Measurements from ENCODE around the gene RMI2.

Gene RMI2

GRCh38 chr16:11310634-11310977 lies 34.7 kb upstream of the RMI2 start:
- DNase-seq, result no peak

GRCh38 chr16:11310997-11311561 lies 34.2 kb upstream of the RMI2 start:
- DNase-seq, result no peak

GRCh38 chr16:11312718-11313492 lies 32.4 kb upstream of the RMI2 start:
- peak; percentile 44 for DNase-seq

GRCh38 chr16:11313493-11314308 lies 31.6 kb upstream of the RMI2 start:
- DNase-seq, result no peak

GRCh38 chr16:11314309-11314894 lies 30.9 kb upstream of the RMI2 start:
- DNase-seq, result no peak

- no peak for DNase-seq
Observed at GRCh38 chr16:11315510-11315909, 29.7 kb upstream of the RMI2 start.

- DNase-seq, result no peak
Observed at GRCh38 chr16:11316331-11317015, 28.8 kb upstream of the RMI2 start.

GRCh38 chr16:11318817-11319216 lies 26.4 kb upstream of the RMI2 start:
- no peak for DNase-seq

- no peak for DNase-seq
Observed at GRCh38 chr16:11319529-11320146, 25.6 kb upstream of the RMI2 start.

- no peak for DNase-seq
Observed at GRCh38 chr16:11320170-11320569, 25.1 kb upstream of the RMI2 start.

GRCh38 chr16:11321662-11322061 lies 23.6 kb upstream of the RMI2 start:
- no peak for DNase-seq

- no peak for DNase-seq
Observed at GRCh38 chr16:11322823-11323222, 22.4 kb upstream of the RMI2 start.

- DNase-seq, result no peak
Observed at GRCh38 chr16:11323551-11324336, 21.5 kb upstream of the RMI2 start.

- DNase-seq, result peak; percentile 56
Observed at GRCh38 chr16:11325404-11326083, 19.7 kb upstream of the RMI2 start.

GRCh38 chr16:11326084-11326736 lies 19.0 kb upstream of the RMI2 start:
- no peak for DNase-seq

GRCh38 chr16:11326737-11327276 lies 18.5 kb upstream of the RMI2 start:
- no peak for DNase-seq

- DNase-seq, result no peak
Observed at GRCh38 chr16:11327277-11328171, 17.7 kb upstream of the RMI2 start.

- DNase-seq, result peak; percentile 66
Observed at GRCh38 chr16:11328172-11329070, 16.8 kb upstream of the RMI2 start.

Data from activated CD4-positive, alpha-beta T cell treated with anti-CD3 and anti-CD28 coated beads for 48 hours (primary cell).